IMR-90 (cell line): ENCODE results near the gene JAK1. TPM values are rescaled to one million over a fixed set of nuclear protein-coding genes. Genes with fewer than 3 reads are reported as not detected.

Experiments used
- ATAC-seq: fragments of 200-7000 bp; cut with Tn5 transposase; 2 replicates; pipeline ENCODE4 v1.9.1; 2020; ENCODE audit warnings: low read depth, mild to moderate bottlenecking, moderate library complexity
- BruUV-seq: library from RNA; stranded (reverse); fragments of 400-500 nt; replicated peaks from 2 replicates; lab custom pipeline; 2021; lab: Mats Ljungman, UMichigan
- CTCF ChIA-PET: fragments of 300-600 bp; formaldehyde crosslinking; extraction: SDS; loops from one replicate; lab custom pipeline; 2021; ENCODE audit warnings: antibody characterized with exemption; lab: Yijun Ruan, JAX
- POLR2A ChIA-PET: fragments of 300-600 bp; sonication (Branson Sonifier 250); formaldehyde crosslinking; loops from one replicate; lab custom pipeline; 2022; ENCODE audit warnings: antibody characterized with exemption; ENCODE audit not compliant: unreplicated experiment; lab: Charles Lee
- DNase-seq: peaks from one replicate; pipeline ENCODE4 v3.0.0; 2013
- H2AFZ ChIP-seq: replicated peaks from 2 replicates; pipeline ENCODE3; 2013; ENCODE audit warnings: low read length, mild to moderate bottlenecking; ENCODE audit not compliant: poor library complexity
- H2AK5ac ChIP-seq: 2 replicates; pipeline ENCODE4 v1.6.1; 2013; ENCODE audit warnings: low read depth, low read length, inconsistent platforms
- H2AK9ac ChIP-seq: replicated peaks from 2 replicates; pipeline ENCODE3; 2013; ENCODE audit warnings: mild to moderate bottlenecking, low read depth, low read length, moderate library complexity; ENCODE audit not compliant: poor library complexity
- H2BK120ac ChIP-seq: 2 replicates; pipeline ENCODE4 v1.6.1; 2013; ENCODE audit warnings: low read depth, low read length, inconsistent platforms
- H2BK15ac ChIP-seq: 3 replicates; pipeline ENCODE4 v1.6.1; 2013; ENCODE audit warnings: low read depth, low read length, inconsistent platforms
- H2BK20ac ChIP-seq: 2 replicates; pipeline ENCODE4 v1.6.1; 2013; ENCODE audit warnings: low read depth, mild to moderate bottlenecking, inconsistent platforms, low read length, moderate library complexity
- H2BK5ac ChIP-seq: 2 replicates; pipeline ENCODE4 v1.6.1; 2013; ENCODE audit warnings: mild to moderate bottlenecking, low read depth, low read length, inconsistent platforms; ENCODE audit not compliant: poor library complexity, severe bottlenecking
- H3K14ac ChIP-seq: replicated peaks from 2 replicates; pipeline ENCODE4 v1.6.1; 2013; ENCODE audit warnings: low read depth, low read length, inconsistent platforms
- H3K18ac ChIP-seq: 2 replicates; pipeline ENCODE4 v1.6.1; 2013; ENCODE audit warnings: low read depth, low read length, control low read depth
- H3K23ac ChIP-seq: 2 replicates; pipeline ENCODE4 v1.6.1; 2013; ENCODE audit warnings: low read depth, low read length, inconsistent platforms
- H3K27ac ChIP-seq: 2 replicates; pipeline ENCODE4 v1.5.1; 2013; ENCODE audit warnings: mild to moderate bottlenecking, control low read depth, low read length; ENCODE audit not compliant: insufficient read depth
- H3K27me3 ChIP-seq: 2 replicates; pipeline ENCODE4 v1.6.1; 2013; ENCODE audit warnings: low read length; ENCODE audit not compliant: control insufficient read depth, insufficient read depth
- H3K36me3 ChIP-seq: 2 replicates; pipeline ENCODE4 v1.6.1; 2013; ENCODE audit warnings: low read length, mixed read lengths; ENCODE audit not compliant: control insufficient read depth, insufficient read depth
- H3K4ac ChIP-seq: 2 replicates; pipeline ENCODE4 v1.6.1; 2013; ENCODE audit warnings: low read depth, low read length, inconsistent platforms
- H3K4me1 ChIP-seq: 2 replicates; pipeline ENCODE4 v1.6.1; 2013; ENCODE audit warnings: low read length, mixed read lengths; ENCODE audit not compliant: control insufficient read depth, insufficient read depth
- H3K4me2 ChIP-seq: 2 replicates; pipeline ENCODE4 v1.6.1; 2013; ENCODE audit warnings: low read depth, mild to moderate bottlenecking, control low read depth, low read length, moderate library complexity
- H3K4me3 ChIP-seq: 2 replicates; pipeline ENCODE4 v1.5.1; 2013; ENCODE audit warnings: low read depth, mild to moderate bottlenecking, control low read depth, low read length, moderate library complexity; ENCODE audit not compliant: insufficient read depth
- H3K56ac ChIP-seq: 2 replicates; pipeline ENCODE4 v1.6.1; 2013; ENCODE audit warnings: low read length, inconsistent platforms; ENCODE audit not compliant: insufficient read depth; ENCODE audit errors: extremely low read depth
- H3K79me1 ChIP-seq, 2 experiments: 2 replicates each; pipeline ENCODE4 v1.6.1; 2013; ENCODE audit warnings: low read length in 2 of 2, inconsistent platforms in 1 of 2, low read depth in 1 of 2
- H3K9ac ChIP-seq: 2 replicates; pipeline ENCODE4 v1.6.1; 2013; ENCODE audit warnings: low read depth, low read length, control low read depth
- H3K9me1 ChIP-seq: 2 replicates; pipeline ENCODE4 v1.6.1; 2013; ENCODE audit warnings: low read length, inconsistent platforms; ENCODE audit not compliant: insufficient read depth
- H3K9me3 ChIP-seq: 2 replicates; pipeline ENCODE4 v1.6.1; 2013; ENCODE audit warnings: low read length; ENCODE audit not compliant: control insufficient read depth, insufficient read depth
- H4K20me1 ChIP-seq: 2 replicates; pipeline ENCODE4 v1.6.1; 2013; ENCODE audit warnings: low read length, inconsistent platforms; ENCODE audit not compliant: insufficient read depth
- H4K5ac ChIP-seq: 2 replicates; pipeline ENCODE4 v1.6.1; 2013; ENCODE audit warnings: mild to moderate bottlenecking, low read depth, low read length, control low read depth
- H4K8ac ChIP-seq, 2 experiments: 2 replicates each; pipeline ENCODE4 v1.6.1; 2013; ENCODE audit warnings: low read depth in 2 of 2, low read length in 2 of 2, control low read depth in 1 of 2, inconsistent platforms in 1 of 2
- H4K91ac ChIP-seq: 2 replicates; pipeline ENCODE4 v1.6.1; 2013; ENCODE audit warnings: low read depth, low read length, inconsistent platforms; ENCODE audit not compliant: insufficient read depth
- CEBPB ChIP-seq: IDR thresholded peaks from 2 replicates; pipeline ENCODE4 v1.6.1; 2012; ENCODE audit warnings: low read depth, low read length, improper control_type of control experiment
- CHD1 ChIP-seq: IDR thresholded peaks from 2 replicates; pipeline ENCODE4 v1.6.1; 2012; ENCODE audit warnings: low read depth, low read length, improper control_type of control experiment
- MAFK ChIP-seq: IDR thresholded peaks from 2 replicates; pipeline ENCODE4 v1.6.1; 2012; ENCODE audit warnings: low read depth, low read length, improper control_type of control experiment
- MAZ ChIP-seq: IDR thresholded peaks from 2 replicates; pipeline ENCODE4 v1.6.1; 2012; ENCODE audit warnings: low read depth, mild to moderate bottlenecking, low read length, improper control_type of control experiment, moderate library complexity, borderline replicate concordance
- MXI1 ChIP-seq: IDR thresholded peaks from 2 replicates; pipeline ENCODE4 v1.6.1; 2012; ENCODE audit warnings: low read depth, mild to moderate bottlenecking, low read length, moderate library complexity, borderline replicate concordance
- NFE2L2 ChIP-seq: fragments of 150-350 bp; IDR thresholded peaks from 2 replicates; pipeline ENCODE4 v1.6.1; 2016; ENCODE audit warnings: low read depth, mild to moderate bottlenecking, low read length
- RAD21 ChIP-seq: IDR thresholded peaks from 2 replicates; pipeline ENCODE4 v1.6.1; 2012; ENCODE audit warnings: low read length, improper control_type of control experiment
- RFX5 ChIP-seq: IDR thresholded peaks from 2 replicates; pipeline ENCODE4 v1.8.0; 2012; ENCODE audit warnings: low read depth, mild to moderate bottlenecking, low read length, moderate library complexity
- USF2 ChIP-seq: fragments of 150-350 bp; IDR thresholded peaks from 2 replicates; pipeline ENCODE4 v1.6.1; 2017; ENCODE audit warnings: mild to moderate bottlenecking, antibody characterized with exemption, low read length, low read depth
- WGBS, 2 experiments: methylation state at CpG; one replicate each; pipeline versions ENCODE4 v1.1.5 to v1.1.7; 2013; ENCODE audit warnings: missing lambda C conversion rate in 2 of 2; ENCODE audit not compliant: insufficient read length in 1 of 2; ENCODE audit errors: extremely low coverage in 2 of 2; 5-methylcytosine and 5-hydroxymethylcytosine counted together
- dilution Hi-C: fragments of 300-500 bp; cut with HindIII; formaldehyde crosslinking; loops from one replicate; pipeline ENCODE4 v1.14.3; 2018; ENCODE audit warnings: low sequenced_read_pairs; ENCODE audit not compliant: unreplicated experiment
- in situ Hi-C: fragments of 300-500 bp; cut with MboI; formaldehyde crosslinking; loops from 3 replicates; pipeline ENCODE4 v1.14.3; 2019; ENCODE audit warnings: low sequenced_read_pairs, inconsistent platforms, mixed read lengths
- intact Hi-C: fragments of 100-400 bp; cut with micrococcal nuclease; formaldehyde crosslinking; loops from 2 replicates; pipeline ENCODE4 v1.10.0; 2022
- polyA plus RNA-seq, 3 experiments: library from polyadenylated mRNA; depleted of rRNA; stranded (reverse); fragments of >200 nt; gene quantifications; 2 replicates each; pipeline ENCODE4 v1.2.3, GENCODE V29; 2012; ENCODE audit warnings: low replicate concordance in 1 of 3
- total RNA-seq: library from RNA; depleted of rRNA; stranded (reverse); fragments of >200 nt; gene quantifications from 2 replicates; pipeline ENCODE4 v1.2.3, GENCODE V29; 2012
- TF ChIP-seq, protein P1 (sequence below): fragments of 150-350 bp; IDR thresholded peaks from 2 replicates; pipeline ENCODE4 v1.6.1; 2016; ENCODE audit warnings: low read depth, mild to moderate bottlenecking, low read length, moderate library complexity, borderline replicate concordance

JAK1 gene
- total and polyA plus RNA-seq, 2 of the 4 experiments (the other 2 are of a cell fraction): 76.9 to 103 TPM

DNA sequence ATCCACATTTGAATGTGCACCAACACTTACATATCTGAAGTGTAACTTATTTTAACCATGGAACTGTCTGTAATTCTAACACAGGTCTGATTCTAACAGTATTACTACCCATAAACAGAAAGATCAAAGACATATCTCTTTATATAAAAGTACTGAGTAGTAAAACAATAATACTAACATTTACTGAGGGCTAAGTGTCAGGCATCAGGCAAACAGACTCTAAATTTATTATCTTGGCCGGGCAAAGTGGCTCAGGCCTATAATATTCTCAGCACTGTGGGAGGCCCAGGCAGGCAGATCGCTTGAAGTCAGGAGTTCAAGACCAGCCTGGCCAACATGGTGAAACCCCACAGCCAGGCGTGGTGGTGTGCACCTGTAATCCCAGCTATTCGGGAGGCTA is 85.9 kb downstream of the JAK1 start:
- BruUV-seq: no TSS peak

More for the DNA sequence above, 85.9 kb downstream of the JAK1 start:
- Histone ChIP-seq H2AFZ (no peak overlapping the region), H3K14ac (no peak overlapping the region), H4K5ac (no peak overlapping the region), H3K79me1 (peaks cover 3 to 44% of the 10 kb centered on the region in 2 experiments), H3K27ac (no peak overlapping the region), H3K56ac (no peak overlapping the region), H3K9ac (no peak overlapping the region), H3K4ac (no peak overlapping the region), H2BK5ac (no peak overlapping the region), H3K9me1 (peaks cover 10% of the 10 kb centered on the region), H2AK5ac (no peak overlapping the region), H4K8ac (no peak overlapping the region), H4K91ac (no peak overlapping the region), H2BK20ac (no peak overlapping the region), H3K23ac (no peak overlapping the region), H2AK9ac (no peak overlapping the region), H3K18ac (no peak overlapping the region), H2BK120ac (no peak overlapping the region), H2BK15ac (no peak overlapping the region), H3K4me1 (peaks cover 3% of the 10 kb centered on the region), H3K27me3 (no peaks in the 10 kb centered on the region), H4K20me1 (peaks cover 14% of the 10 kb centered on the region; the same call in 1 of the 2 replicates), H3K9me3 (no peaks in the 10 kb centered on the region), H3K36me3 (peaks cover 25% of the 10 kb centered on the region), H3K4me2 (no peak overlapping the region), H3K4me3 (no peak overlapping the region)
- CTCF ChIA-PET: no interaction called here
- POLR2A ChIA-PET: interaction anchor here (0.6 kb wide), 1 partner anchor 1056 kb away, joined by 3 read pairs; no protein-coding TSS in a partner anchor
- ATAC-seq (no peak), DNase-seq (no peak)
- no peak for TF ChIP-seq NFE2L2
- no peak for TF ChIP-seq RFX5
- no peak for TF ChIP-seq CHD1
- TF ChIP-seq MXI1: no peak
- no peak for TF ChIP-seq USF2
- TF ChIP-seq MAZ: no peak
- TF ChIP-seq RAD21: no peak
- no peak for TF ChIP-seq CEBPB
- TF ChIP-seq, protein P1, sequence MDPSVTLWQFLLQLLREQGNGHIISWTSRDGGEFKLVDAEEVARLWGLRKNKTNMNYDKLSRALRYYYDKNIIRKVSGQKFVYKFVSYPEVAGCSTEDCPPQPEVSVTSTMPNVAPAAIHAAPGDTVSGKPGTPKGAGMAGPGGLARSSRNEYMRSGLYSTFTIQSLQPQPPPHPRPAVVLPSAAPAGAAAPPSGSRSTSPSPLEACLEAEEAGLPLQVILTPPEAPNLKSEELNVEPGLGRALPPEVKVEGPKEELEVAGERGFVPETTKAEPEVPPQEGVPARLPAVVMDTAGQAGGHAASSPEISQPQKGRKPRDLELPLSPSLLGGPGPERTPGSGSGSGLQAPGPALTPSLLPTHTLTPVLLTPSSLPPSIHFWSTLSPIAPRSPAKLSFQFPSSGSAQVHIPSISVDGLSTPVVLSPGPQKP: no peak
- TF ChIP-seq MAFK: no peak
- in situ Hi-C loops: no loop called here
- 83% methylated on average over 1 of the region's 4 CpGs; no CpG with 5 or more reads in 1 of the 2 experiments for WGBS, 2 experiments
- intact Hi-C loops: loop anchor here (10.0 kb wide), 1 partner anchor 804 kb away; no protein-coding TSS in a partner anchor
- dilution Hi-C loops: no loop called here
